Naive thymus-derived CD4-positive, alpha-beta T cell (primary cell): ENCODE measurements around the gene CREB5. TPM values are rescaled to one million over a fixed set of nuclear protein-coding genes. Genes with fewer than 3 reads are reported as not detected.

Source experiments
- ATAC-seq: fragments of 150-1000 bp; cut with Tn5 transposase; 2 replicates; pipeline ENCODE4 v1.10.0; 2021; ENCODE audit warnings: mild to moderate bottlenecking, moderate library complexity
- CTCF ChIA-PET: fragments of 350-600 bp; sonication (Branson Sonifier 250); formaldehyde crosslinking; loops from one replicate; lab custom pipeline; 2021; ENCODE audit warnings: antibody characterized with exemption; lab: Charles Lee
- POLR2A ChIA-PET: fragments of 350-600 bp; sonication (Branson Sonifier 250); formaldehyde crosslinking; loops from one replicate; lab custom pipeline; 2021; ENCODE audit warnings: antibody characterized with exemption, inconsistent platforms; lab: Charles Lee
- DNase-seq, 9 donors: peaks; one replicate each; pipeline versions ENCODE4 v3.0.0 to v3.0.0-alpha.2; 2020 to 2022; ENCODE audit warnings: mixed read lengths in 1 of 9
- H3K27ac ChIP-seq: one replicate; pipeline ENCODE4 v1.7.0; 2013; ENCODE audit warnings: mild to moderate bottlenecking, low read depth, low read length, moderate library complexity
- H3K27me3 ChIP-seq, 2 donors: one replicate each; pipeline ENCODE4 v1.7.0; 2013; ENCODE audit warnings: low read length in 2 of 2, mild to moderate bottlenecking in 2 of 2, moderate library complexity in 2 of 2; ENCODE audit not compliant: control insufficient read depth in 2 of 2, insufficient read depth in 2 of 2
- H3K36me3 ChIP-seq, 3 experiments: 1 replicate in 2 of 3; 2 replicates in 1 of 3; pipeline ENCODE4 v1.7.0; 2013; ENCODE audit warnings: low read length in 3 of 3, mild to moderate bottlenecking in 3 of 3, moderate library complexity in 1 of 3; ENCODE audit not compliant: insufficient read depth in 3 of 3, control insufficient read depth in 2 of 3
- H3K4me1 ChIP-seq, 2 donors: one replicate each; pipeline ENCODE4 v1.7.0; 2013; ENCODE audit warnings: low read length in 2 of 2, mild to moderate bottlenecking in 2 of 2, moderate library complexity in 1 of 2; ENCODE audit not compliant: control insufficient read depth in 2 of 2, insufficient read depth in 2 of 2
- H3K4me3 ChIP-seq: 2 replicates; pipeline ENCODE4 v1.7.0; 2013; ENCODE audit warnings: mild to moderate bottlenecking, low read length
- H3K9me3 ChIP-seq, 3 experiments: 1 replicate in 2 of 3; 2 replicates in 1 of 3; pipeline ENCODE4 v1.7.0; 2013; ENCODE audit warnings: low read length in 3 of 3; ENCODE audit not compliant: control insufficient read depth in 2 of 3
- H3K27ac Mint-ChIP-seq, 9 donors: one replicate each; pipeline ENCODE4 v1.8.0; 2020 to 2022; ENCODE audit warnings: mixed read lengths in 9 of 9, mild to moderate bottlenecking in 8 of 9, moderate library complexity in 5 of 9, inconsistent platforms in 2 of 9
- H3K27me3 Mint-ChIP-seq, 5 donors: one replicate each; pipeline ENCODE4 v1.8.0; 2021 to 2022; ENCODE audit warnings: mixed read lengths in 5 of 5, mild to moderate bottlenecking in 1 of 5
- H3K36me3 Mint-ChIP-seq, 5 donors: one replicate each; pipeline ENCODE4 v1.8.0; 2020 to 2022; ENCODE audit warnings: mixed read lengths in 5 of 5, mild to moderate bottlenecking in 3 of 5, inconsistent platforms in 1 of 5
- H3K4me1 Mint-ChIP-seq, 7 donors: one replicate each; pipeline ENCODE4 v1.8.0; 2020 to 2022; ENCODE audit warnings: mixed read lengths in 7 of 7, mild to moderate bottlenecking in 3 of 7, inconsistent platforms in 1 of 7
- H3K4me3 Mint-ChIP-seq, 10 donors: one replicate each; pipeline ENCODE4 v1.8.0; 2020 to 2022; ENCODE audit warnings: mild to moderate bottlenecking in 10 of 10, mixed read lengths in 10 of 10, moderate library complexity in 6 of 10, inconsistent platforms in 2 of 10
- H3K9me3 Mint-ChIP-seq, 11 donors: one replicate each; pipeline ENCODE4 v1.8.0; 2020 to 2022; ENCODE audit warnings: mixed read lengths in 11 of 11, mild to moderate bottlenecking in 4 of 11, inconsistent platforms in 1 of 11, moderate library complexity in 1 of 11
- intact Hi-C, 2 donors: fragments of 100-400 bp; cut with micrococcal nuclease; formaldehyde crosslinking; loops; one replicate each; pipeline ENCODE4 v1.15.1; 2023
- polyA plus RNA-seq, 2 donors: library from polyadenylated mRNA; unstranded; fragments of 300-500 nt; fragmentation: Illumina TruSeq; gene quantifications; one replicate each; pipeline ENCODE4 v1.2.3, GENCODE V29; 2021
- total RNA-seq, 6 experiments: library from RNA in 5 of 6; stranded (reverse) in 5 of 6; gene quantifications; 1 replicate in 5 of 6; 2 replicates in 1 of 6; pipeline ENCODE4 v1.2.3 and lab custom pipeline; 2021 to 2026

Gene CREB5
- total and polyA plus RNA-seq, 7 experiments from 2014 or later: 0.22 to 18.4 (median 3.6) TPM; not detected in 4

GRCh38 chr7:28698840-28699239, 286.5 kb downstream of the CREB5 start:
- Histone ChIP-seq H3K36me3 (no peaks in the 10 kb centered on the region), H3K4me3 (no peak overlapping the region), H3K9me3 (no peaks in the 10 kb centered on the region), H3K27me3 (no peaks in the 10 kb centered on the region), H3K27ac (no peak overlapping the region), H3K4me1 (no peaks in the 10 kb centered on the region)
- ATAC-seq (no peak), DNase-seq (no peak)
- Mint-ChIP-seq H3K4me3 (no peak overlapping the region), H3K36me3 (no peaks in the 10 kb centered on the region), H3K27me3 (peaks cover 0 to 3% (median 0%) of the 10 kb centered on the region in 5 donors), H3K4me1 (no peaks in the 10 kb centered on the region), H3K27ac (no peak overlapping the region), H3K9me3 (peaks cover 0 to 7% (median 0%) of the 10 kb centered on the region in 11 donors)
- ChIA-PET POLR2A (no interaction called here), CTCF (no interaction called here)
- intact Hi-C loops: no loop called here

- DNase-seq (no peak), ATAC-seq (no peak)
- no peak overlapping the region for H3K4me3 ChIP-seq
- ChIA-PET CTCF (no interaction called here), POLR2A (no interaction called here)
- no peaks in the 10 kb centered on the region for H3K9me3 ChIP-seq
- no peaks in the 10 kb centered on the region for H3K36me3 Mint-ChIP-seq
- no peak overlapping the region for H3K27ac ChIP-seq
- peaks cover 0 to 13% (median 3%) of the 10 kb centered on the region in 5 donors for H3K27me3 Mint-ChIP-seq
- intact Hi-C loops: no loop called here
- no peak overlapping the region for H3K4me3 Mint-ChIP-seq
- peaks cover 0 to 7% (median 0%) of the 10 kb centered on the region in 11 donors for H3K9me3 Mint-ChIP-seq
- no peaks in the 10 kb centered on the region for H3K27me3 ChIP-seq
- no peaks in the 10 kb centered on the region for H3K4me1 ChIP-seq
- no peaks in the 10 kb centered on the region for H3K36me3 ChIP-seq
- no peak overlapping the region for H3K27ac Mint-ChIP-seq
- no peaks in the 10 kb centered on the region for H3K4me1 Mint-ChIP-seq
Observed at GRCh38 chr7:28700096-28700495, 287.8 kb downstream of the CREB5 start.

- H3K4me1 Mint-ChIP-seq: no peaks in the 10 kb centered on the region
- H3K9me3 Mint-ChIP-seq: peaks cover 0 to 7% (median 0%) of the 10 kb centered on the region in 11 donors
- H3K36me3 Mint-ChIP-seq: no peaks in the 10 kb centered on the region
- Histone ChIP-seq H3K4me3 (no peak overlapping the region), H3K27ac (no peak overlapping the region), H3K36me3 (no peaks in the 10 kb centered on the region), H3K27me3 (no peaks in the 10 kb centered on the region), H3K4me1 (no peaks in the 10 kb centered on the region), H3K9me3 (no peaks in the 10 kb centered on the region)
- intact Hi-C loops: no loop called here
- DNase-seq: no peak
- ChIA-PET CTCF (no interaction called here), POLR2A (no interaction called here)
- no peak for ATAC-seq
- no peak overlapping the region for H3K4me3 Mint-ChIP-seq
- H3K27ac Mint-ChIP-seq: no peak overlapping the region
- H3K27me3 Mint-ChIP-seq: peaks cover 0 to 13% (median 3%) of the 10 kb centered on the region in 5 donors
Observed at GRCh38 chr7:28700790-28701203, 288.5 kb downstream of the CREB5 start.

GRCh38 chr7:28701731-28702130, 289.4 kb downstream of the CREB5 start:
- Mint-ChIP-seq H3K27me3 (peaks cover 0 to 13% (median 5%) of the 10 kb centered on the region in 5 donors), H3K9me3 (peaks cover 0 to 7% (median 0%) of the 10 kb centered on the region in 11 donors), H3K4me3 (no peak overlapping the region), H3K27ac (no peak overlapping the region), H3K36me3 (no peaks in the 10 kb centered on the region), H3K4me1 (no peaks in the 10 kb centered on the region)
- ChIA-PET POLR2A (no interaction called here), CTCF (no interaction called here)
- no peak overlapping the region for H3K4me3 ChIP-seq
- intact Hi-C loops: no loop called here
- no peaks in the 10 kb centered on the region for H3K9me3 ChIP-seq
- H3K27me3 ChIP-seq: no peaks in the 10 kb centered on the region
- no peak overlapping the region for H3K27ac ChIP-seq
- no peak for DNase-seq
- H3K36me3 ChIP-seq: no peaks in the 10 kb centered on the region
- no peak for ATAC-seq
- no peaks in the 10 kb centered on the region for H3K4me1 ChIP-seq

- Histone ChIP-seq H3K27me3 (no peaks in the 10 kb centered on the region), H3K9me3 (no peaks in the 10 kb centered on the region), H3K27ac (no peak overlapping the region), H3K4me1 (no peaks in the 10 kb centered on the region), H3K4me3 (no peak overlapping the region), H3K36me3 (no peaks in the 10 kb centered on the region)
- DNase-seq (no peak), ATAC-seq (no peak)
- no peaks in the 10 kb centered on the region for H3K4me1 Mint-ChIP-seq
- intact Hi-C loops: no loop called here
- H3K9me3 Mint-ChIP-seq: peaks cover 0 to 7% (median 0%) of the 10 kb centered on the region in 11 donors
- H3K4me3 Mint-ChIP-seq: no peak overlapping the region
- no peak overlapping the region for H3K27ac Mint-ChIP-seq
- peaks cover 0 to 13% (median 5%) of the 10 kb centered on the region in 5 donors for H3K27me3 Mint-ChIP-seq
- ChIA-PET CTCF (no interaction called here), POLR2A (no interaction called here)
- no peaks in the 10 kb centered on the region for H3K36me3 Mint-ChIP-seq
Observed at GRCh38 chr7:28702171-28702570, 289.9 kb downstream of the CREB5 start.

GRCh38 chr7:28703037-28703765, 290.9 kb downstream of the CREB5 start:
- ChIA-PET CTCF (no interaction called here), POLR2A (no interaction called here)
- ATAC-seq (no peak), DNase-seq (no peak)
- Histone ChIP-seq H3K9me3 (no peaks in the 10 kb centered on the region), H3K4me3 (no peak overlapping the region), H3K27me3 (no peaks in the 10 kb centered on the region), H3K36me3 (no peaks in the 10 kb centered on the region), H3K4me1 (no peaks in the 10 kb centered on the region), H3K27ac (no peak overlapping the region)
- Mint-ChIP-seq H3K4me1 (no peaks in the 10 kb centered on the region), H3K4me3 (no peak overlapping the region), H3K36me3 (no peaks in the 10 kb centered on the region), H3K27me3 (peaks cover 0 to 22% (median 5%) of the 10 kb centered on the region in 5 donors), H3K27ac (no peak overlapping the region), H3K9me3 (peaks cover 0 to 7% (median 0%) of the 10 kb centered on the region in 11 donors)
- intact Hi-C loops: no loop called here

- intact Hi-C loops: no loop called here
- Mint-ChIP-seq H3K27ac (no peak overlapping the region), H3K27me3 (peaks cover 0 to 25% (median 9%) of the 10 kb centered on the region in 5 donors), H3K4me3 (no peak overlapping the region), H3K9me3 (peaks cover 0 to 7% (median 0%) of the 10 kb centered on the region in 11 donors), H3K4me1 (no peaks in the 10 kb centered on the region), H3K36me3 (no peaks in the 10 kb centered on the region)
- no peak for DNase-seq
- H3K4me3 ChIP-seq: no peak overlapping the region
- H3K9me3 ChIP-seq: no peaks in the 10 kb centered on the region
- ChIA-PET POLR2A (no interaction called here), CTCF (no interaction called here)
- no peaks in the 10 kb centered on the region for H3K27me3 ChIP-seq
- ATAC-seq: no peak
- no peak overlapping the region for H3K27ac ChIP-seq
- H3K36me3 ChIP-seq: no peaks in the 10 kb centered on the region
- no peaks in the 10 kb centered on the region for H3K4me1 ChIP-seq
Observed at GRCh38 chr7:28704706-28705105, 292.4 kb downstream of the CREB5 start.
